Osteoblast (primary cell): ENCODE measurements around the gene TAB2. TPM values are rescaled to one million over a fixed set of nuclear protein-coding genes. Genes with fewer than 3 reads are reported as not detected.

ENCODE experiments used
- DNase-seq: peaks from one replicate; pipeline ENCODE4 v3.0.0; 2011; ENCODE audit warnings: low spot score, mixed read lengths; ENCODE audit not compliant: insufficient read length; ENCODE audit errors: missing footprints
- H2AFZ ChIP-seq: 2 replicates; pipeline ENCODE4 v1.6.0; 2011; ENCODE audit warnings: mild to moderate bottlenecking, low read length
- H3K27ac ChIP-seq: 2 replicates; pipeline ENCODE4 v1.5.1; 2011; ENCODE audit warnings: mild to moderate bottlenecking, low read depth, low read length, moderate library complexity
- H3K27me3 ChIP-seq: 2 replicates; pipeline ENCODE4 v1.6.0; 2012; ENCODE audit warnings: mild to moderate bottlenecking, control low read depth, inconsistent platforms, low read length, moderate library complexity; ENCODE audit not compliant: insufficient read depth
- H3K36me3 ChIP-seq: 2 replicates; pipeline ENCODE4 v1.5.1; 2011; ENCODE audit warnings: mild to moderate bottlenecking, low read length, control low read depth, moderate library complexity; ENCODE audit not compliant: insufficient read depth
- H3K4me1 ChIP-seq: 2 replicates; pipeline ENCODE4 v1.5.1; 2011; ENCODE audit warnings: mild to moderate bottlenecking, low read length, control low read depth, moderate library complexity; ENCODE audit not compliant: insufficient read depth
- H3K4me2 ChIP-seq: 2 replicates; pipeline ENCODE4 v1.6.0; 2011; ENCODE audit warnings: mild to moderate bottlenecking, low read length; ENCODE audit not compliant: insufficient read depth
- H3K4me3 ChIP-seq: fragments of 200-600 bp; sonication (generic); 3 replicates; pipeline ENCODE4 v1.5.1; 2012; ENCODE audit warnings: mild to moderate bottlenecking, low read length, inconsistent platforms; ENCODE audit not compliant: insufficient read depth
- H3K79me2 ChIP-seq: 2 replicates; pipeline ENCODE4 v1.6.0; 2012; ENCODE audit warnings: mild to moderate bottlenecking, low read length, control low read depth, inconsistent platforms; ENCODE audit not compliant: insufficient read depth
- H3K9me3 ChIP-seq: 2 replicates; pipeline ENCODE4 v1.5.1; 2011; ENCODE audit warnings: low read depth, low read length, control low read depth
- H4K20me1 ChIP-seq: 2 replicates; pipeline ENCODE4 v1.6.0; 2012; ENCODE audit warnings: mild to moderate bottlenecking, low read length, control low read depth; ENCODE audit not compliant: insufficient read depth
- CTCF ChIP-seq: IDR thresholded peaks from 2 replicates; pipeline ENCODE4 v1.5.1; 2011; ENCODE audit warnings: mild to moderate bottlenecking, low read depth, low read length, moderate library complexity; ENCODE audit errors: extremely low read depth
- total RNA-seq: library from RNA; depleted of rRNA; stranded (reverse); fragments of >200 nt; gene quantifications from 2 replicates; pipeline ENCODE4 v1.2.3, GENCODE V29; 2012

The TAB2 gene
- total RNA-seq, 1 donor, result 28.2 TPM

GRCh38 chr6:149277621-149278020 lies 39.9 kb upstream of the TAB2 start:
- Histone ChIP-seq H3K79me2 (no peaks in the 10 kb centered on the region), H3K36me3 (no peaks in the 10 kb centered on the region), H3K4me2 (no peak overlapping the region), H2AFZ (no peak overlapping the region), H4K20me1 (no peaks in the 10 kb centered on the region), H3K4me1 (no peaks in the 10 kb centered on the region), H3K9me3 (no peaks in the 10 kb centered on the region), H3K4me3 (no peak overlapping the region), H3K27ac (no peak overlapping the region), H3K27me3 (no peaks in the 10 kb centered on the region)
- no peak for DNase-seq
- no peak for TF ChIP-seq CTCF

- Histone ChIP-seq H3K9me3 (no peaks in the 10 kb centered on the region), H3K27ac (no peak overlapping the region), H2AFZ (no peak overlapping the region), H3K4me3 (no peak overlapping the region), H3K36me3 (no peaks in the 10 kb centered on the region), H3K79me2 (no peaks in the 10 kb centered on the region), H3K4me1 (no peaks in the 10 kb centered on the region), H3K27me3 (no peaks in the 10 kb centered on the region), H4K20me1 (no peaks in the 10 kb centered on the region), H3K4me2 (no peak overlapping the region)
- no peak for DNase-seq
- no peak for TF ChIP-seq CTCF
These were observed 38.5 kb upstream of the TAB2 start for GRCh38 chr6:149278997-149279396.

DNA sequence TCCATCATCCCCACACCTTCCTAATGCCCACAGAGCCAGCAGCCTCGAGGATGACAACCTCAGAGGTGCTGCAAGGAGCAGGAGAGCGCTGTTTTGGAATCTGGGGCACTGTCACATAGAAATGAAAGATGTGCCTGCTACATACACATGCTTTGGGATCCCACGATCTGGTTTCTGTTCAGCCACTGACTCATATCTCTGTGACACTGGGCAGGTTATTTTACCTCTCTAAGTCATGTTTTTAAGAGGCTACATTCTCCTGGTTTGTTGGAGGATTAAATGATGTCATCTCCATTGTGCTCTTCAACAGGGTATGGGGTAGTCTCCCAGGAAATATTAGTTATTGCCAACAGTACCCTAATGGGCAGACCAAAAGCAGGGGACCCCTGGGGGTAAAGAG lies 32.6 kb upstream of the TAB2 start:
- Histone ChIP-seq H3K36me3 (no peaks in the 10 kb centered on the region), H3K79me2 (no peaks in the 10 kb centered on the region), H3K4me2 (no peak overlapping the region), H3K27ac (no peak overlapping the region), H2AFZ (no peak overlapping the region), H3K27me3 (no peaks in the 10 kb centered on the region), H3K9me3 (no peaks in the 10 kb centered on the region), H3K4me3 (no peak overlapping the region), H3K4me1 (peaks cover 4% of the 10 kb centered on the region), H4K20me1 (no peaks in the 10 kb centered on the region)
- no peak for DNase-seq
- no peak for TF ChIP-seq CTCF

- DNase-seq, result peak; percentile 8
- Histone ChIP-seq H3K27me3 (no peaks in the 10 kb centered on the region), H3K4me2 (no peak overlapping the region), H3K4me1 (peaks cover 4% of the 10 kb centered on the region), H3K27ac (no peak overlapping the region), H3K79me2 (no peaks in the 10 kb centered on the region), H3K36me3 (no peaks in the 10 kb centered on the region), H4K20me1 (no peaks in the 10 kb centered on the region), H2AFZ (no peak overlapping the region), H3K9me3 (no peaks in the 10 kb centered on the region), H3K4me3 (no peak overlapping the region)
- no peak for TF ChIP-seq CTCF
These were observed 31.9 kb upstream of the TAB2 start for GRCh38 chr6:149285626-149286025.
